ENCODE measurements around the gene HAP1. TPM values are rescaled to one million over a fixed set of nuclear protein-coding genes. Genes with fewer than 3 reads are reported as not detected.

HAP1 gene
- total and polyA plus RNA-seq, 2 experiments from 2014 or later: 0.03 to 0.44 TPM

DNA sequence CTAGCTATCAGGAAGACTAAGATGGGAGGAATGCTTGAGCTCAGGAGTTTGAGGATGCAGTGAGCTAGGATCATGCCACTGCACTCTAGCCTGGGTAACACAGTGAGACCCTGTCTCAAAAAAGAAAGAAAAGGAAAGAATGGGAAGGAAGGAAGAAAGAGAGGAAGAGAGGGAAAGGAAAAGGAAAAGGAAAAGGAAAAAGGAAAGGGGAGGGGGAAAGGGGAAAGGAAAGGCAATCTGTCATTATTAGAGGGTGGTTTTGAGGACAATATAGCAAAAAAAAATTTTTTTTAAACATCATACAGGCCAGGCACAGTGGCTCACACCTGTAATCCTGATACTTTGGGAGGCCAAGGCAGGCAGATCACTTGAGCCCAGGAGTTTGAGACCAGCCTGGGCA, 31.7 kb upstream of the HAP1 start:
- H3K36me3 ChIP-seq (replicated peaks; ENCODE audit: insufficient read depth, low read depth): peaks cover 6% of the 10 kb centered on the region
- DNase-seq (ENCODE audit: low spot score): no peak

DNA sequence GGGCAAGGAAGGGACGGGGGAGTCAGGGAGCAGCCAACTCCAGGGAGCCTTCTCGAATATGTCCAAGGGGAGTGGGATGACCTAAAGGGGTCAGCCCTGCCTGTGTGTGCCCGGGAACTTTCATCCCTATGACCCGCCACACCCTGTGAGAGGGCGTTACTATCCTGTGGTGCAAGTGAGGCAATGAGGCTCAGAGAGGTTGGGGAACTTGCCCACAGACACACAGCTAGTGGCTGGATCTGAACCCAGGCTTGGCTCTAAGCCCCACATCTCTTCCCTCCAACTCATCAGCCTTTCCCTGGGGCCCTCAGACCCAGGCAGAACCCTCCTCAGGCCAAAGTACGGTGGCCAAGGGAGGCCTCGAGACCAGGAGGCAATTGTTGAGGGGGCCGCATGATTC, 28.9 kb upstream of the HAP1 start:
- H3K79me2 ChIP-seq: peaks cover 17% of the 10 kb centered on the region
- DNase-seq (ENCODE audit: low spot score): no peak
- 97% methylated on average over 8 of the region's 8 CpGs for WGBS (ENCODE audit: low lambda C conversion rate, missing lambda C conversion rate)
- peaks cover 10% of the 10 kb centered on the region for H3K36me3 ChIP-seq (replicated peaks; ENCODE audit: insufficient read depth, low read depth)
- peaks cover 32% of the 10 kb centered on the region for H4K20me1 ChIP-seq (ENCODE audit: insufficient read depth, poor library complexity, severe bottlenecking)
- H3K4me1 ChIP-seq (ENCODE audit: insufficient read depth): no peaks in the 10 kb centered on the region
- no peaks in the 10 kb centered on the region for H3K9me2 ChIP-seq (replicated peaks; ENCODE audit: insufficient read depth)
- H2AFZ ChIP-seq: no peak overlapping the region
- TF ChIP-seq EZH2phosphoT487 (IDR thresholded peaks at IDR 0.05; ENCODE audit: low read depth, severe bottlenecking, unreplicated experiment) (no peak), EZH2 (IDR thresholded peaks at IDR 0.05; ENCODE audit: borderline replicate concordance) (no peak)
- no peak overlapping the region for H3K4me3 ChIP-seq
- no peaks in the 10 kb centered on the region for H3K27me3 ChIP-seq
- no peak overlapping the region for H3K27ac ChIP-seq
- H3K4me2 ChIP-seq: no peak overlapping the region
- no peaks in the 10 kb centered on the region for H3K9me3 ChIP-seq (ENCODE audit: low read depth)

More for the DNA sequence above, 31.7 kb upstream of the HAP1 start:
- Histone ChIP-seq H3K9me3 (ENCODE audit: low read depth) (no peaks in the 10 kb centered on the region), H2AFZ (no peak overlapping the region), H3K4me3 (no peak overlapping the region), H3K4me2 (no peak overlapping the region), H3K4me1 (ENCODE audit: insufficient read depth) (no peaks in the 10 kb centered on the region), H3K9me2 (replicated peaks; ENCODE audit: insufficient read depth) (no peaks in the 10 kb centered on the region), H3K27ac (no peak overlapping the region), H3K79me2 (peaks cover 29% of the 10 kb centered on the region), H4K20me1 (ENCODE audit: insufficient read depth, poor library complexity, severe bottlenecking) (peaks cover 50% of the 10 kb centered on the region), H3K27me3 (no peaks in the 10 kb centered on the region)
- TF ChIP-seq EZH2phosphoT487 (IDR thresholded peaks at IDR 0.05; ENCODE audit: low read depth, severe bottlenecking, unreplicated experiment) (no peak), EZH2 (IDR thresholded peaks at IDR 0.05; ENCODE audit: borderline replicate concordance) (no peak)
- TF ChIP-seq, protein P1, sequence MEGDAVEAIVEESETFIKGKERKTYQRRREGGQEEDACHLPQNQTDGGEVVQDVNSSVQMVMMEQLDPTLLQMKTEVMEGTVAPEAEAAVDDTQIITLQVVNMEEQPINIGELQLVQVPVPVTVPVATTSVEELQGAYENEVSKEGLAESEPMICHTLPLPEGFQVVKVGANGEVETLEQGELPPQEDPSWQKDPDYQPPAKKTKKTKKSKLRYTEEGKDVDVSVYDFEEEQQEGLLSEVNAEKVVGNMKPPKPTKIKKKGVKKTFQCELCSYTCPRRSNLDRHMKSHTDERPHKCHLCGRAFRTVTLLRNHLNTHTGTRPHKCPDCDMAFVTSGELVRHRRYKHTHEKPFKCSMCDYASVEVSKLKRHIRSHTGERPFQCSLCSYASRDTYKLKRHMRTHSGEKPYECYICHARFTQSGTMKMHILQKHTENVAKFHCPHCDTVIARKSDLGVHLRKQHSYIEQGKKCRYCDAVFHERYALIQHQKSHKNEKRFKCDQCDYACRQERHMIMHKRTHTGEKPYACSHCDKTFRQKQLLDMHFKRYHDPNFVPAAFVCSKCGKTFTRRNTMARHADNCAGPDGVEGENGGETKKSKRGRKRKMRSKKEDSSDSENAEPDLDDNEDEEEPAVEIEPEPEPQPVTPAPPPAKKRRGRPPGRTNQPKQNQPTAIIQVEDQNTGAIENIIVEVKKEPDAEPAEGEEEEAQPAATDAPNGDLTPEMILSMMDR (IDR thresholded peaks at IDR 0.05; ENCODE audit: poor library complexity): no peak

DNA sequence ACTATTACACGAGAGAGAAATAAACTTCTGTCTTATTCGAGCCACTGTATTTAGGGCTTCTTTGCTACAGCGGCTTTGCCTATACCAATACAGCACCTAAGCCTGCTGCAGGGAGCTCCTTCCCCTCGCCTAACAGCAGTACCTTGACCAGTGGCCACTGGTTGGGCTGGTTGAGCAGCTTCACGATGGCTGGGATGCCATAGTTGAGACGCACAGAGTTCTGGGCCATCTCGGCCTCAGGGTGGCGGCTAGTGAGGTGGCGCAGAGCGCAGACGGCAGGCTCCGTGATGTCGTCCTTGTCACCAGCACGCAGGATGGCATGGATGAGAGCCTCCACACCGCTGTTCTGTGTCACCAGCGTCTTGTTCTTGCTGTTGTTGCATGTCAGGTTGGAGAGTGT, 28.4 kb upstream of the HAP1 start:
- no peaks in the 10 kb centered on the region for H3K9me3 ChIP-seq (ENCODE audit: low read depth)
- no peaks in the 10 kb centered on the region for H3K9me2 ChIP-seq (replicated peaks; ENCODE audit: insufficient read depth)
- H3K4me1 ChIP-seq (ENCODE audit: insufficient read depth): no peaks in the 10 kb centered on the region
- no peak for DNase-seq (ENCODE audit: low spot score)
- peaks cover 10% of the 10 kb centered on the region for H3K36me3 ChIP-seq (replicated peaks; ENCODE audit: insufficient read depth, low read depth)
- no peak overlapping the region for H2AFZ ChIP-seq
- no peak overlapping the region for H3K4me2 ChIP-seq
- H3K27ac ChIP-seq: no peak overlapping the region
- no peak for TF ChIP-seq EZH2 (IDR thresholded peaks at IDR 0.05; ENCODE audit: borderline replicate concordance)
- TF ChIP-seq, protein P1 (IDR thresholded peaks at IDR 0.05; ENCODE audit: poor library complexity): no peak
- TF ChIP-seq EZH2phosphoT487 (IDR thresholded peaks at IDR 0.05; ENCODE audit: low read depth, severe bottlenecking, unreplicated experiment): no peak
- 96% methylated on average over 16 of the region's 16 CpGs for WGBS (ENCODE audit: low lambda C conversion rate, missing lambda C conversion rate)
- peaks cover 15% of the 10 kb centered on the region for H3K79me2 ChIP-seq
- H4K20me1 ChIP-seq (ENCODE audit: insufficient read depth, poor library complexity, severe bottlenecking): peaks cover 28% of the 10 kb centered on the region
- H3K4me3 ChIP-seq: no peak overlapping the region
- H3K27me3 ChIP-seq: no peaks in the 10 kb centered on the region

DNA sequence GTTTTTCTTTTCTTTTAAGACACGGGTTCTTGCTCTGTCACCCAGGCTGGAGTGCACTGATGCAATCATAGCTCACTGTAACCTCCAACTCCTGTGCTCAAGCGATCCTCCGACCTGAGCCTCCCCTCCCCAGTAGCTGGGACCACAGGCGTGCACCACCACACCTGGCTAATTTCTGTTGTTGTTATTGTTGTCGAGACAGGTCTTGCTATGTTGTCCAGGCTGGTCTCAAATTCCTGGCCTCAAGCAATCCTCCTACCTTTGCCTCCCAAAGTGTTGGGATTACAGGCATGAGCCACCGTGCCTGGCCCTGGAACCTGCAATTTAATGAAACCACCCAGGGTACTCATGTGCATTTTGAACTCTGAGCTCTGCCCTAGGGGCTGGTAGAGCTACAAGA, 27.9 kb upstream of the HAP1 start:
- Histone ChIP-seq H3K9me3 (ENCODE audit: low read depth) (no peaks in the 10 kb centered on the region), H3K27me3 (no peaks in the 10 kb centered on the region), H3K9me2 (replicated peaks; ENCODE audit: insufficient read depth) (no peaks in the 10 kb centered on the region), H3K36me3 (replicated peaks; ENCODE audit: insufficient read depth, low read depth) (peaks cover 10% of the 10 kb centered on the region), H4K20me1 (ENCODE audit: insufficient read depth, poor library complexity, severe bottlenecking) (peaks cover 25% of the 10 kb centered on the region), H3K4me2 (no peak overlapping the region), H3K27ac (no peak overlapping the region), H2AFZ (no peak overlapping the region), H3K4me1 (ENCODE audit: insufficient read depth) (no peaks in the 10 kb centered on the region), H3K4me3 (no peak overlapping the region), H3K79me2 (peaks cover 12% of the 10 kb centered on the region)
- TF ChIP-seq, protein P1 (IDR thresholded peaks at IDR 0.05; ENCODE audit: poor library complexity): no peak
- TF ChIP-seq EZH2phosphoT487 (IDR thresholded peaks at IDR 0.05; ENCODE audit: low read depth, severe bottlenecking, unreplicated experiment): no peak
- TF ChIP-seq EZH2 (IDR thresholded peaks at IDR 0.05; ENCODE audit: borderline replicate concordance): no peak
- 95% methylated on average over 6 of the region's 6 CpGs for WGBS (ENCODE audit: low lambda C conversion rate, missing lambda C conversion rate)
- DNase-seq (ENCODE audit: low spot score): no peak

Measured in hepatocyte (in vitro differentiated cells).